SIG-M5 treated with dmso at 0.1 percent for 504 hours (cell line): Measurements from ENCODE around the gene ARPC4.

Experiments
- DNase-seq: peaks from one replicate; lab custom pipeline; 2025; ENCODE audit not compliant: unreplicated experiment; lab: John Stamatoyannopoulos, UW

The ARPC4 gene

GRCh38 chr3:9792405-9793160, at the start of gene ARPC4, which contains the start of gene TADA3:
TSS of gene ARPC4 (plus strand) at chr3:9793082. CDS start at chr3:9793122, 40 bp downstream.
TSS of gene TADA3 (minus strand) at chr3:9792473. CDS start at chr3:9791466, 1,007 bp downstream.
- peak; percentile 98 for DNase-seq

- DNase-seq: no peak
These were observed 49.3 kb upstream of the ARPC4 start for GRCh38 chr3:9743548-9743947.

GRCh38 chr3:9744162-9744561, 48.7 kb upstream of the ARPC4 start:
- no peak for DNase-seq

- DNase-seq: no peak
These were observed 47.4 kb upstream of the ARPC4 start for GRCh38 chr3:9745521-9745920.

- DNase-seq: no peak
These were observed 46.6 kb upstream of the ARPC4 start for GRCh38 chr3:9746330-9746729.

- no peak for DNase-seq
These were observed 45.6 kb upstream of the ARPC4 start for GRCh38 chr3:9747267-9747666.

GRCh38 chr3:9748031-9748430, 44.9 kb upstream of the ARPC4 start:
- no peak for DNase-seq

- DNase-seq: no peak
These were observed 43.6 kb upstream of the ARPC4 start for GRCh38 chr3:9749296-9749644.

- peak; percentile 99 for DNase-seq
These were observed 43.0 kb upstream of the ARPC4 start, which contains the start of gene OGG1 for GRCh38 chr3:9749645-9750555. TSS of gene OGG1 (plus strand) at chr3:9749952. CDS start at chr3:9750287, 335 bp downstream.

GRCh38 chr3:9750556-9751411, 42.1 kb upstream of the ARPC4 start:
- no peak for DNase-seq

- no peak for DNase-seq
These were observed 38.2 kb upstream of the ARPC4 start for GRCh38 chr3:9754678-9755077.

GRCh38 chr3:9757427-9757826, 35.5 kb upstream of the ARPC4 start:
- DNase-seq: no peak

- no peak for DNase-seq
These were observed 31.9 kb upstream of the ARPC4 start for GRCh38 chr3:9760779-9761505.

GRCh38 chr3:9761919-9762318, 31.0 kb upstream of the ARPC4 start:
- no peak for DNase-seq

GRCh38 chr3:9762871-9763270, 30.0 kb upstream of the ARPC4 start:
- DNase-seq: no peak

GRCh38 chr3:9765865-9766264, 27.0 kb upstream of the ARPC4 start:
- DNase-seq: no peak

- DNase-seq: no peak
These were observed 25.5 kb upstream of the ARPC4 start for GRCh38 chr3:9767418-9767817.

GRCh38 chr3:9768141-9768775, 24.6 kb upstream of the ARPC4 start:
- DNase-seq: no peak

- no peak for DNase-seq
These were observed 23.9 kb upstream of the ARPC4 start for GRCh38 chr3:9769012-9769411.
